HCT116 (cell line): Measurements from ENCODE around the gene ZBTB47. TPM values are rescaled to one million over a fixed set of nuclear protein-coding genes. Genes with fewer than 3 reads are reported as not detected.

Experiments used
- ATAC-seq: fragments of 200-7000 bp; cut with Tn5 transposase; 2 replicates; pipeline ENCODE4 v1.9.1; 2020; ENCODE audit warnings: mild to moderate bottlenecking, moderate library complexity
- BruUV-seq: library from RNA; stranded (reverse); fragments of 400-500 nt; replicated peaks from 2 replicates; lab custom pipeline; 2021; lab: Mats Ljungman, UMichigan
- CTCF ChIA-PET: fragments of 300-600 bp; sonication (Branson Sonifier 250); formaldehyde crosslinking; loops from one replicate; lab custom pipeline; 2021; ENCODE audit warnings: antibody characterized with exemption; lab: Charles Lee
- POLR2A ChIA-PET: fragments of 300-600, 350-600 bp; sonication (Branson Sonifier 250); formaldehyde crosslinking; loops from one replicate; lab custom pipeline; 2021; ENCODE audit warnings: antibody characterized with exemption; lab: Charles Lee
- RAD21 ChIA-PET, 2 experiments: fragments of 300-600 bp; sonication (Branson Sonifier 250); formaldehyde crosslinking; loops; one replicate each; lab custom pipeline; 2023; ENCODE audit warnings: low total read pairs in 2 of 2; ENCODE audit not compliant: uncharacterized antibody in 2 of 2, unreplicated experiment in 2 of 2, low non-redundant PET in 1 of 2; lab: Charles Lee
- DNase-seq: peaks from one replicate; pipeline ENCODE4 v3.0.0-alpha.2; 2010; ENCODE audit warnings: low read depth, low spot score
- H2AFZ ChIP-seq: fragments of 200-600 bp; shearing (Covaris generic), sonication (generic); 2 replicates; pipeline ENCODE4 v1.6.1; 2017; ENCODE audit warnings: low read depth, mixed run types, mixed read lengths, antibody characterized with exemption, low read length; ENCODE audit not compliant: poor library complexity, severe bottlenecking
- H3K27ac ChIP-seq: 2 replicates; pipeline ENCODE4 v1.5.1; 2012; ENCODE audit warnings: low read depth, low read length
- H3K27me3 ChIP-seq: fragments of 200-600 bp; sonication (generic); 2 replicates; pipeline ENCODE4 v1.6.1; 2016; ENCODE audit warnings: mixed run types, low read length, mixed read lengths; ENCODE audit not compliant: insufficient read depth
- H3K36me3 ChIP-seq, 2 experiments: fragments of 200-500 bp in 1 of 2; fragments of 200-600 bp in 1 of 2; sonication (Bioruptor generic) in 1 of 2; sonication (generic) in 1 of 2; 2 replicates each; pipeline versions ENCODE4 v1.5.1 to v1.6.1; 2014 to 2016; ENCODE audit warnings: low read length in 2 of 2, inconsistent platforms in 1 of 2, mixed read lengths in 1 of 2, mixed run types in 1 of 2; ENCODE audit not compliant: insufficient read depth in 2 of 2, control insufficient read depth in 1 of 2
- H3K4me1 ChIP-seq, 2 experiments: fragments of 200-600 bp in 1 of 2; sonication (generic) in 1 of 2; 2 replicates each; pipeline versions ENCODE4 v1.5.1 to v1.6.1; 2012 to 2017; ENCODE audit warnings: low read length in 2 of 2, inconsistent platforms in 1 of 2, mild to moderate bottlenecking in 1 of 2, mixed read lengths in 1 of 2, mixed run types in 1 of 2, moderate library complexity in 1 of 2; ENCODE audit not compliant: insufficient read depth in 2 of 2, control insufficient read depth in 1 of 2
- H3K4me2 ChIP-seq: fragments of 200-600 bp; sonication (generic); 2 replicates; pipeline ENCODE4 v1.6.1; 2017; ENCODE audit warnings: mixed run types, low read length, mixed read lengths
- H3K4me3 ChIP-seq, 2 experiments: fragments of 200-600 bp in 1 of 2; sonication (generic) in 1 of 2; replicated peaks in 1 of 2; 2 replicates each; pipeline ENCODE4 v1.5.1; 2011 to 2016; ENCODE audit warnings: low read length in 2 of 2, control low read depth in 1 of 2, low read depth in 1 of 2, mild to moderate bottlenecking in 1 of 2, mixed read lengths in 1 of 2, mixed run types in 1 of 2
- H3K79me2 ChIP-seq: fragments of 200-600 bp; sonication (generic); 2 replicates; pipeline ENCODE4 v1.6.1; 2017; ENCODE audit warnings: mild to moderate bottlenecking, mixed run types, low read length, moderate library complexity, mixed read lengths; ENCODE audit not compliant: insufficient read depth
- H3K9ac ChIP-seq: fragments of 200-600 bp; sonication (generic); 2 replicates; pipeline ENCODE4 v1.6.1; 2016; ENCODE audit warnings: low read length, mixed read lengths
- H3K9me2 ChIP-seq: fragments of 200-600 bp; sonication (generic), shearing (Covaris generic); 2 replicates; pipeline ENCODE4 v1.6.1; 2017; ENCODE audit warnings: mixed run types, mild to moderate bottlenecking, moderate library complexity; ENCODE audit not compliant: insufficient read depth
- H3K9me3 ChIP-seq, 2 experiments: fragments of 200-500 bp in 1 of 2; fragments of 200-600 bp in 1 of 2; sonication (Bioruptor generic) in 1 of 2; sonication (generic) in 1 of 2; 2 replicates each; pipeline ENCODE4 v1.6.1; 2014 to 2017; ENCODE audit warnings: low read length in 2 of 2, mixed read lengths in 2 of 2, inconsistent platforms in 1 of 2, low read depth in 1 of 2, mild to moderate bottlenecking in 1 of 2, mixed run types in 1 of 2, moderate library complexity in 1 of 2; ENCODE audit not compliant: control insufficient read depth in 1 of 2, insufficient read depth in 1 of 2
- H4K20me1 ChIP-seq: fragments of 200-600 bp; sonication (generic), shearing (Covaris generic); 2 replicates; pipeline ENCODE4 v1.6.1; 2017; ENCODE audit warnings: mixed run types, mild to moderate bottlenecking, moderate library complexity; ENCODE audit not compliant: insufficient read depth
- CBX3 ChIP-seq: IDR thresholded peaks from 2 replicates; pipeline ENCODE4 v1.6.1; 2012; ENCODE audit warnings: low read depth
- CEBPB ChIP-seq: IDR thresholded peaks from 2 replicates; pipeline ENCODE4 v1.6.1; 2012; ENCODE audit warnings: low read depth
- EZH2 ChIP-seq: fragments of 200-600 bp; sonication (generic); IDR thresholded peaks from 2 replicates; pipeline ENCODE4 v1.6.1; 2017; ENCODE audit warnings: antibody characterized with exemption, mixed run types
- EZH2phosphoT487 ChIP-seq: fragments of 200-600 bp; IDR thresholded peaks from 2 replicates; pipeline ENCODE4 v1.6.1; 2018; ENCODE audit warnings: antibody characterized with exemption, borderline replicate concordance
- FOSL1 ChIP-seq: IDR thresholded peaks from 2 replicates; pipeline ENCODE4 v1.6.1; 2012; ENCODE audit warnings: low read depth
- POLR2AphosphoS5 ChIP-seq: IDR thresholded peaks from 2 replicates; pipeline ENCODE4 v1.6.1; 2011; ENCODE audit warnings: mild to moderate bottlenecking, low read depth, low read length, moderate library complexity
- RAD21 ChIP-seq: IDR thresholded peaks from 2 replicates; pipeline ENCODE4 v1.6.1; 2012; ENCODE audit warnings: low read depth, mild to moderate bottlenecking
- SIN3A ChIP-seq: IDR thresholded peaks from 2 replicates; pipeline ENCODE4 v1.6.1; 2012; ENCODE audit warnings: low read depth
- SP1 ChIP-seq: IDR thresholded peaks from 2 replicates; pipeline ENCODE4 v1.6.1; 2012; ENCODE audit warnings: low read depth
- TCF7L2 ChIP-seq: IDR thresholded peaks from 2 replicates; pipeline ENCODE4 v1.7.0; 2011; ENCODE audit warnings: borderline replicate concordance, inconsistent platforms; ENCODE audit not compliant: insufficient read depth, insufficient read length; ENCODE audit errors: extremely low read depth
- YY1 ChIP-seq: IDR thresholded peaks from 2 replicates; pipeline ENCODE4 v1.6.1; 2011; ENCODE audit warnings: low read length, low read depth, moderate library complexity, mild to moderate bottlenecking; ENCODE audit not compliant: insufficient replicate concordance; ENCODE audit errors: extremely low read depth
- ZFX ChIP-seq: fragments of 450-650 bp; IDR thresholded peaks from 2 replicates; pipeline ENCODE4 v1.6.1; 2017
- intact Hi-C: fragments of 100-400 bp; cut with micrococcal nuclease; formaldehyde crosslinking; loops from 2 replicates; pipeline ENCODE4 v1.10.0; 2022
- total RNA-seq: library from RNA; stranded (reverse); gene quantifications from one replicate; pipeline ENCODE4 v1.2.1, GENCODE V29; 2021; ENCODE audit not compliant: unreplicated experiment
- TF ChIP-seq, protein P1 (sequence below): IDR thresholded peaks from 2 replicates; pipeline ENCODE4 v1.6.1; 2012
- TF ChIP-seq, protein P2 (sequence below): IDR thresholded peaks from 2 replicates; pipeline ENCODE4 v1.6.1; 2012; ENCODE audit warnings: low read depth
- TF ChIP-seq, protein P3 (sequence below), 3 experiments: fragments of 200-600 bp in 1 of 3; sonication (generic) in 1 of 3; IDR thresholded peaks in 2 of 3; conservative IDR thresholded peaks in 1 of 3; 2 replicates each; pipeline ENCODE4 v1.5.1; 2012 to 2017; ENCODE audit warnings: low read depth in 2 of 3, low read length in 2 of 3, antibody characterized with exemption in 1 of 3, borderline replicate concordance in 1 of 3, control low read depth in 1 of 3, mild to moderate bottlenecking in 1 of 3, mixed read lengths in 1 of 3, mixed run types in 1 of 3, moderate library complexity in 1 of 3; ENCODE audit not compliant: insufficient read depth in 1 of 3

ZBTB47 gene
- total RNA-seq, 1 experiment from 2014 or later = 6.3 TPM

DNA sequence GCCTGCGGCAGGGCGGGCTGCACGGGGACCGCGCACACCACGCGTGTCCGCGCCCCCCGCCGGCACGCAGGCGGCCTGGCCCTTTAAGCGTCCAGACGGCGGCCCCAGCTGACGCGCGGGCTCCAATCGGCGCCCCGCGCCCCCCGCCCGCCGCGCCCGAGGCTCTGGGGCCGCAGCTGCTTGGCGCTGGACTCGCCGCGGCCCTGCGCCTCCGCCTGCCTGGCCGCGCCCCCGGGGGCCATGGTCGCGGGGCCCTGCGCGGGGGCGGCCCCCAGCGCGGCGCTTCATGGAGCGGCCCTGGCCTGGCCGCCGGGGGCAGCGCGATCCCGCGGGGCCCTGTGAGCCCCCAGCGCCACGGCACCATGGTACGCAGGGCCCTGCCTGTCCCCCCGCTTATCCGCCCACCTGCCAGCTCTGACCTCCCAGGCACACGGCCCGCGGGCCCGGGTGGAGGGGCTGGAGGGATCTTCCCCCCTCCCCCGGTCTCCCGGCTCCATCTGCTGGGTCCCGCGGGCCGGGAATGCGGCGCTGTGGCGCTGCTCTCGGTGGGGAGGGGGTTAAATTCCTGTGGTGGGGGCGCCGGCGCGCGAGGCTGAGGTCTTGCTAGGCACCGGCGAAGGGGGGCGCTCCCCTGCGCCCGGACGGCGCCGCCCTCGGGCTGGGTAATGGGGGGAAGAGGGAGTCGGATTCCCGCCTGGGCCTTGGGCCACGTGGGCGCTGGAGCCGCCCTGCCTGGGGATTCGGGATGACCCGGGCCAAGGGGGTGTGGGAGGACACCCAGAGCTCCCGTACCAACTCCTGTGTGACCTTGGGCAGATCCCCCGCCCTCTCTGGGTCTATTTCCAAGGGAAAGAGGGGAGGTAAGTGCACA is 1.1 kb downstream of the ZBTB47 start (continued):
- TF ChIP-seq, protein P1, sequence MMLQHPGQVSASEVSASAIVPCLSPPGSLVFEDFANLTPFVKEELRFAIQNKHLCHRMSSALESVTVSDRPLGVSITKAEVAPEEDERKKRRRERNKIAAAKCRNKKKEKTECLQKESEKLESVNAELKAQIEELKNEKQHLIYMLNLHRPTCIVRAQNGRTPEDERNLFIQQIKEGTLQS = no peak
- TF ChIP-seq, protein P2, sequence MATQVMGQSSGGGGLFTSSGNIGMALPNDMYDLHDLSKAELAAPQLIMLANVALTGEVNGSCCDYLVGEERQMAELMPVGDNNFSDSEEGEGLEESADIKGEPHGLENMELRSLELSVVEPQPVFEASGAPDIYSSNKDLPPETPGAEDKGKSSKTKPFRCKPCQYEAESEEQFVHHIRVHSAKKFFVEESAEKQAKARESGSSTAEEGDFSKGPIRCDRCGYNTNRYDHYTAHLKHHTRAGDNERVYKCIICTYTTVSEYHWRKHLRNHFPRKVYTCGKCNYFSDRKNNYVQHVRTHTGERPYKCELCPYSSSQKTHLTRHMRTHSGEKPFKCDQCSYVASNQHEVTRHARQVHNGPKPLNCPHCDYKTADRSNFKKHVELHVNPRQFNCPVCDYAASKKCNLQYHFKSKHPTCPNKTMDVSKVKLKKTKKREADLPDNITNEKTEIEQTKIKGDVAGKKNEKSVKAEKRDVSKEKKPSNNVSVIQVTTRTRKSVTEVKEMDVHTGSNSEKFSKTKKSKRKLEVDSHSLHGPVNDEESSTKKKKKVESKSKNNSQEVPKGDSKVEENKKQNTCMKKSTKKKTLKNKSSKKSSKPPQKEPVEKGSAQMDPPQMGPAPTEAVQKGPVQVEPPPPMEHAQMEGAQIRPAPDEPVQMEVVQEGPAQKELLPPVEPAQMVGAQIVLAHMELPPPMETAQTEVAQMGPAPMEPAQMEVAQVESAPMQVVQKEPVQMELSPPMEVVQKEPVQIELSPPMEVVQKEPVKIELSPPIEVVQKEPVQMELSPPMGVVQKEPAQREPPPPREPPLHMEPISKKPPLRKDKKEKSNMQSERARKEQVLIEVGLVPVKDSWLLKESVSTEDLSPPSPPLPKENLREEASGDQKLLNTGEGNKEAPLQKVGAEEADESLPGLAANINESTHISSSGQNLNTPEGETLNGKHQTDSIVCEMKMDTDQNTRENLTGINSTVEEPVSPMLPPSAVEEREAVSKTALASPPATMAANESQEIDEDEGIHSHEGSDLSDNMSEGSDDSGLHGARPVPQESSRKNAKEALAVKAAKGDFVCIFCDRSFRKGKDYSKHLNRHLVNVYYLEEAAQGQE = no peak
- TF ChIP-seq ZFX (peak; percentile 91; the same call in 1 of the 2 replicates), POLR2AphosphoS5 (no peak)
- TF ChIP-seq, all 23 proteins: peak for 3

DNA sequence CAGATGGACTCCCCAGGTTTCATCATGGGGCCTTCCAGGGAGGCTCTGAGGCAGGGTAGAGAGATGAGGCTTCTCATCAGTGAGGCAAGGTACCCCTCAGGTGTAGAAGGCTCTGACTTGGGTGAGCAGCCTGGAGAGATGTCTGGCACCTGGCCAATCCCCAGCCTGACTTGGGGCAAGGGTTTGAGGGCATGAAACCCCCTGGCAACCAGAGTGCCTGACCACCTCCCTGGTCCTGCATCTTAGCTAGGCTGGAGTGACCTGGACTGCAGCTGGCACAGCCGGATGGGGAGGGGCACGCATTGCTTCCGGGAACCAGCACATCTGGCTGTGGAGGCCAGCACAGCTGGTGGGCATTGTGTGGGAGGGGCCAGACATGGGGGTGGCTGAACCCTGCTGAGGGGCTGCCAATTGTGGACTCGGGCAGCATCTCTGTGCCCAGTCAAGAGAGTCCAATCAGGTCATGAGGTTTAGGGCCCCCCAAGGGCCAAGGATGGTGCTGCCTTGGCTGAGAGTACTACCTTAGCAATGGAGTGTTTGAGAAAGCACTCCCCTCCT is 1.9 kb downstream of the ZBTB47 start:
- no TSS peak for BruUV-seq
- ATAC-seq (no peak), DNase-seq (no peak)
- peaks cover 16% of the 10 kb centered on the region; the same call in 1 of the 2 replicates for H3K79me2 ChIP-seq
- ChIA-PET POLR2A (no interaction called here), RAD21 (no interaction called here), CTCF (no interaction called here)
- no peaks in the 10 kb centered on the region for H3K9me3 ChIP-seq
- H3K4me1 ChIP-seq = peaks cover 42 to 59% of the 10 kb centered on the region in 2 experiments
- H4K20me1 ChIP-seq = no peaks in the 10 kb centered on the region
- H3K4me2 ChIP-seq = peak overlapping the region; percentile 99
- no peaks in the 10 kb centered on the region for H3K9me2 ChIP-seq
- H3K27me3 ChIP-seq = no peaks in the 10 kb centered on the region
- H3K4me3 ChIP-seq = peak overlapping the region; percentile 75 to 86
- H3K36me3 ChIP-seq = no peaks in the 10 kb centered on the region; a peak in 1 of 4 replicates
- intact Hi-C loops = no loop called here
- peak overlapping the region; percentile 86 for H3K9ac ChIP-seq
- no peak overlapping the region for H2AFZ ChIP-seq
- H3K27ac ChIP-seq = peak overlapping the region; percentile 84
- TF ChIP-seq EZH2phosphoT487 (no peak), YY1 (no peak), TCF7L2 (no peak), SIN3A (no peak), SP1 (no peak), RAD21 (no peak), FOSL1 (no peak), CEBPB (no peak), EZH2 (no peak), CBX3 (no peak), POLR2AphosphoS5 (no peak)
- TF ChIP-seq, protein P3, sequence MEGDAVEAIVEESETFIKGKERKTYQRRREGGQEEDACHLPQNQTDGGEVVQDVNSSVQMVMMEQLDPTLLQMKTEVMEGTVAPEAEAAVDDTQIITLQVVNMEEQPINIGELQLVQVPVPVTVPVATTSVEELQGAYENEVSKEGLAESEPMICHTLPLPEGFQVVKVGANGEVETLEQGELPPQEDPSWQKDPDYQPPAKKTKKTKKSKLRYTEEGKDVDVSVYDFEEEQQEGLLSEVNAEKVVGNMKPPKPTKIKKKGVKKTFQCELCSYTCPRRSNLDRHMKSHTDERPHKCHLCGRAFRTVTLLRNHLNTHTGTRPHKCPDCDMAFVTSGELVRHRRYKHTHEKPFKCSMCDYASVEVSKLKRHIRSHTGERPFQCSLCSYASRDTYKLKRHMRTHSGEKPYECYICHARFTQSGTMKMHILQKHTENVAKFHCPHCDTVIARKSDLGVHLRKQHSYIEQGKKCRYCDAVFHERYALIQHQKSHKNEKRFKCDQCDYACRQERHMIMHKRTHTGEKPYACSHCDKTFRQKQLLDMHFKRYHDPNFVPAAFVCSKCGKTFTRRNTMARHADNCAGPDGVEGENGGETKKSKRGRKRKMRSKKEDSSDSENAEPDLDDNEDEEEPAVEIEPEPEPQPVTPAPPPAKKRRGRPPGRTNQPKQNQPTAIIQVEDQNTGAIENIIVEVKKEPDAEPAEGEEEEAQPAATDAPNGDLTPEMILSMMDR (IDR thresholded peaks at IDR 0.05 in 2 of 3, conservative IDR thresholded peaks at IDR 0.05 in 1 of 3; ENCODE audit: borderline replicate concordance in 1 of 3, insufficient read depth in 1 of 3, low read depth in 2 of 3, low read length in 2 of 3) = no peak
- TF ChIP-seq, protein P1 = no peak
